Calu3 (cell line): ENCODE results near the gene ANXA7. TPM values are rescaled to one million over a fixed set of nuclear protein-coding genes. Genes with fewer than 3 reads are reported as not detected.
"Not testable (repeated sequence)": the region's sequence is repeated elsewhere in the genome, so short reads cannot be mapped to it uniquely, and the experiment has no call there.

ENCODE experiments used
- BruUV-seq: library from RNA; stranded (reverse); fragments of 400-500 nt; replicated peaks from 2 replicates; lab custom pipeline; 2021; lab: Mats Ljungman, UMichigan
- CTCF ChIA-PET: fragments of 300-600 bp; sonication (Branson Sonifier 250); formaldehyde crosslinking; loops from one replicate; lab custom pipeline; 2022; ENCODE audit warnings: antibody characterized with exemption; lab: Charles Lee
- DNase-seq: peaks from one replicate; pipeline ENCODE4 v3.0.0; 2022
- H3K27ac Mint-ChIP-seq: one replicate; pipeline ENCODE4 v1.8.0; 2022; ENCODE audit warnings: mixed read lengths; ENCODE audit not compliant: unreplicated experiment
- H3K27me3 Mint-ChIP-seq: one replicate; pipeline ENCODE4 v1.8.0; 2022; ENCODE audit warnings: mixed read lengths; ENCODE audit not compliant: unreplicated experiment
- H3K36me3 Mint-ChIP-seq: one replicate; pipeline ENCODE4 v1.8.0; 2022; ENCODE audit warnings: mild to moderate bottlenecking, moderate library complexity, mixed read lengths; ENCODE audit not compliant: insufficient read depth, unreplicated experiment
- H3K4me1 Mint-ChIP-seq: one replicate; pipeline ENCODE4 v1.8.0; 2022; ENCODE audit warnings: mild to moderate bottlenecking, low read depth, mixed read lengths; ENCODE audit not compliant: unreplicated experiment
- H3K4me3 Mint-ChIP-seq: one replicate; pipeline ENCODE4 v1.8.0; 2022; ENCODE audit warnings: mild to moderate bottlenecking, low read depth, moderate library complexity, mixed read lengths; ENCODE audit not compliant: unreplicated experiment
- H3K9me3 Mint-ChIP-seq: one replicate; pipeline ENCODE4 v1.8.0; 2022; ENCODE audit warnings: low read depth, mixed read lengths; ENCODE audit not compliant: unreplicated experiment
- intact Hi-C: fragments of 100-400 bp; cut with micrococcal nuclease; formaldehyde crosslinking; loops from one replicate; pipeline ENCODE4 v1.10.0; 2022; ENCODE audit not compliant: unreplicated experiment
- total RNA-seq: library from RNA; stranded (reverse); gene quantifications from 2 replicates; pipeline ENCODE4 v1.2.3, GENCODE V29; 2022
- TF ChIP-seq, protein P1 (sequence below): fragments of 200-600 bp; IDR thresholded peaks from one replicate; pipeline ENCODE4 v1.8.0; 2022; ENCODE audit warnings: antibody characterized with exemption; ENCODE audit not compliant: unreplicated experiment

Gene ANXA7
- total RNA-seq, 1 experiment from 2014 or later, result 160 TPM

- Mint-ChIP-seq H3K9me3 (no peaks in the 10 kb centered on the region), H3K36me3 (peaks cover 30% of the 10 kb centered on the region), H3K4me3 (no peak overlapping the region), H3K27ac (no peak overlapping the region), H3K4me1 (peaks cover 35% of the 10 kb centered on the region), H3K27me3 (no peaks in the 10 kb centered on the region)
- BruUV-seq, result no TSS peak
- CTCF ChIA-PET, result no interaction called here
- intact Hi-C loops, result no loop called here
- DNase-seq, result no peak
- TF ChIP-seq, protein P1, sequence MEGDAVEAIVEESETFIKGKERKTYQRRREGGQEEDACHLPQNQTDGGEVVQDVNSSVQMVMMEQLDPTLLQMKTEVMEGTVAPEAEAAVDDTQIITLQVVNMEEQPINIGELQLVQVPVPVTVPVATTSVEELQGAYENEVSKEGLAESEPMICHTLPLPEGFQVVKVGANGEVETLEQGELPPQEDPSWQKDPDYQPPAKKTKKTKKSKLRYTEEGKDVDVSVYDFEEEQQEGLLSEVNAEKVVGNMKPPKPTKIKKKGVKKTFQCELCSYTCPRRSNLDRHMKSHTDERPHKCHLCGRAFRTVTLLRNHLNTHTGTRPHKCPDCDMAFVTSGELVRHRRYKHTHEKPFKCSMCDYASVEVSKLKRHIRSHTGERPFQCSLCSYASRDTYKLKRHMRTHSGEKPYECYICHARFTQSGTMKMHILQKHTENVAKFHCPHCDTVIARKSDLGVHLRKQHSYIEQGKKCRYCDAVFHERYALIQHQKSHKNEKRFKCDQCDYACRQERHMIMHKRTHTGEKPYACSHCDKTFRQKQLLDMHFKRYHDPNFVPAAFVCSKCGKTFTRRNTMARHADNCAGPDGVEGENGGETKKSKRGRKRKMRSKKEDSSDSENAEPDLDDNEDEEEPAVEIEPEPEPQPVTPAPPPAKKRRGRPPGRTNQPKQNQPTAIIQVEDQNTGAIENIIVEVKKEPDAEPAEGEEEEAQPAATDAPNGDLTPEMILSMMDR, result no peak
These were observed 9.2 kb downstream of the ANXA7 start for GRCh38 chr10:73404690-73405089.

DNA sequence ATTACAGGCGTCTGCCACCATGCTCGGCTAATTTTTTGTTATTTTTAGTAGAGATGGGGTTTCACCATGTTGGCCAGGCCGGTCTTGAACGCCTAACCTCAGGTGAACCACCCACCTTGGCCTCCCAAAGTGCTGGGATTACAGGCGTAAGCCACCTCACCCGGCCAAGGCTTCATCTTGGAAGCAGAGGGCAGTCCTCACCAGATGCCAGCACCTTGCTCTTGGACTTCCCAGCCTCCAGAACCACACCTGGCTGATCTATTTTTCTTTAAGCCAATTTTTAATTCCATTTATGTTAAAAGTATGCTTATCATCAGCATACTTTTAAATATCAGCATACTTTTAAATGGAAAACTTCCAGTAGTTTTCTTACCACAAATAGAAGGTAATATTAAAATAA lies 12.2 kb downstream of the ANXA7 start:
- intact Hi-C loops, result no loop called here
- BruUV-seq, result no TSS peak
- Mint-ChIP-seq H3K9me3 (no peaks in the 10 kb centered on the region), H3K4me3 (no peak overlapping the region), H3K36me3 (peaks cover 25% of the 10 kb centered on the region), H3K4me1 (peaks cover 4% of the 10 kb centered on the region), H3K27ac (no peak overlapping the region), H3K27me3 (no peaks in the 10 kb centered on the region)
- CTCF ChIA-PET, result interaction anchor here (0.9 kb wide), 1 partner anchor 17 kb away, joined by 3 read pairs; no protein-coding TSS in a partner anchor
- no peak for DNase-seq
- TF ChIP-seq, protein P1, result no peak

GRCh38 chr10:73399063-73399462 lies 14.8 kb downstream of the ANXA7 start:
- CTCF ChIA-PET, result no interaction called here
- no TSS peak for BruUV-seq
- peaks cover 32% of the 10 kb centered on the region for H3K36me3 Mint-ChIP-seq
- H3K27ac Mint-ChIP-seq, result no peak overlapping the region
- no peaks in the 10 kb centered on the region for H3K27me3 Mint-ChIP-seq
- TF ChIP-seq, protein P1, result no peak
- intact Hi-C loops, result no loop called here
- no peak overlapping the region for H3K4me3 Mint-ChIP-seq
- no peaks in the 10 kb centered on the region for H3K4me1 Mint-ChIP-seq
- H3K9me3 Mint-ChIP-seq, result no peaks in the 10 kb centered on the region
- DNase-seq, result no peak

GRCh38 chr10:73398024-73398423 lies 15.8 kb downstream of the ANXA7 start:
- Mint-ChIP-seq H3K27me3 (no peaks in the 10 kb centered on the region), H3K4me3 (no peak overlapping the region), H3K4me1 (no peaks in the 10 kb centered on the region), H3K9me3 (no peaks in the 10 kb centered on the region), H3K27ac (no peak overlapping the region), H3K36me3 (peaks cover 32% of the 10 kb centered on the region)
- no TSS peak for BruUV-seq
- peak; percentile 44 for DNase-seq
- CTCF ChIA-PET, result interaction anchor here (0.8 kb wide), 1 partner anchor 15 kb away, joined by 3 read pairs; no protein-coding TSS in a partner anchor
- intact Hi-C loops, result no loop called here
- TF ChIP-seq, protein P1, result peak; percentile 44

GRCh38 chr10:73394325-73394724 lies 19.5 kb downstream of the ANXA7 start:
- H3K4me1 Mint-ChIP-seq, H3K27me3 Mint-ChIP-seq, DNase-seq, H3K4me3 Mint-ChIP-seq, H3K27ac Mint-ChIP-seq, intact Hi-C loops, H3K9me3 Mint-ChIP-seq, BruUV-seq, CTCF ChIA-PET: not testable (repeated sequence)
- H3K36me3 Mint-ChIP-seq, result peaks cover 35% of the 10 kb centered on the region
